Hepatocyte (in vitro differentiated cells): Measurements from ENCODE around the gene ETV6. TPM values are rescaled to one million over a fixed set of nuclear protein-coding genes. Genes with fewer than 3 reads are reported as not detected.
A peak's percentile ranks its signal among the peaks of the same experiment; 100 is the strongest.

Experiments used
- DNase-seq: peaks from one replicate; pipeline ENCODE4 v3.0.0-alpha.2; 2016; ENCODE audit warnings: low spot score
- H2AFZ ChIP-seq: fragments of 200-600 bp; sonication (generic); 2 replicates; pipeline ENCODE4 v1.6.0; 2016; ENCODE audit warnings: antibody characterized with exemption, mild to moderate bottlenecking
- H3K27ac ChIP-seq: fragments of 200-600 bp; sonication (generic); 2 replicates; pipeline ENCODE4 v1.5.1; 2016; ENCODE audit warnings: mild to moderate bottlenecking
- H3K27me3 ChIP-seq: fragments of 200-600 bp; sonication (generic); 2 replicates; pipeline ENCODE4 v1.6.1; 2016
- H3K36me3 ChIP-seq: fragments of 200-600 bp; sonication (generic); replicated peaks from 2 replicates; pipeline ENCODE4 v1.5.1; 2016; ENCODE audit warnings: low read depth; ENCODE audit not compliant: insufficient read depth
- H3K4me1 ChIP-seq: fragments of 200-600 bp; sonication (generic); 2 replicates; pipeline ENCODE4 v1.5.1; 2016; ENCODE audit warnings: mild to moderate bottlenecking, moderate library complexity; ENCODE audit not compliant: insufficient read depth
- H3K4me2 ChIP-seq: fragments of 200-600 bp; sonication (generic); 2 replicates; pipeline ENCODE4 v1.6.0; 2016
- H3K4me3 ChIP-seq: fragments of 200-600 bp; sonication (generic); 2 replicates; pipeline ENCODE4 v1.5.1; 2016; ENCODE audit warnings: mild to moderate bottlenecking
- H3K79me2 ChIP-seq: fragments of 200-600 bp; sonication (generic); 2 replicates; pipeline ENCODE4 v1.6.0; 2017; ENCODE audit warnings: mild to moderate bottlenecking
- H3K9me2 ChIP-seq: fragments of 200-600 bp; sonication (generic); replicated peaks from 2 replicates; pipeline ENCODE4 v1.6.0; 2017; ENCODE audit warnings: mild to moderate bottlenecking; ENCODE audit not compliant: insufficient read depth
- H3K9me3 ChIP-seq: fragments of 200-600 bp; sonication (generic); 2 replicates; pipeline ENCODE4 v1.5.1; 2016; ENCODE audit warnings: low read depth, mild to moderate bottlenecking
- H4K20me1 ChIP-seq: fragments of 200-600 bp; sonication (generic); 2 replicates; pipeline ENCODE4 v1.6.0; 2016; ENCODE audit warnings: mild to moderate bottlenecking; ENCODE audit not compliant: insufficient read depth, poor library complexity, severe bottlenecking
- EZH2 ChIP-seq: fragments of 200-600 bp; sonication (generic); IDR thresholded peaks from 2 replicates; pipeline ENCODE4 v1.6.1; 2016; ENCODE audit warnings: antibody characterized with exemption, mild to moderate bottlenecking, borderline replicate concordance
- EZH2phosphoT487 ChIP-seq: fragments of 200-600 bp; sonication (generic); IDR thresholded peaks from one replicate; pipeline ENCODE4 v1.6.1; 2018; ENCODE audit warnings: antibody characterized with exemption, mild to moderate bottlenecking, low read depth, moderate library complexity; ENCODE audit not compliant: unreplicated experiment, severe bottlenecking
- WGBS: methylation state at CpG from one replicate; pipeline ENCODE4 v1.1.6; 2016; ENCODE audit warnings: low lambda C conversion rate; ENCODE audit errors: missing lambda C conversion rate; 5-methylcytosine and 5-hydroxymethylcytosine counted together
- polyA plus RNA-seq: library from polyadenylated mRNA; unstranded; fragments of >200 nt; fragmentation: Nextera tagmentation; extraction: Ambion mirVana; gene quantifications from 2 replicates; pipeline ENCODE4 v1.2.1, GENCODE V29; 2016
- total RNA-seq: library from RNA; depleted of rRNA; stranded (reverse); fragments of >200 nt; gene quantifications from 2 replicates; pipeline ENCODE4 v1.2.3, GENCODE V29; 2014
- TF ChIP-seq, protein P1 (sequence below): fragments of 200-600 bp; sonication (generic); IDR thresholded peaks from 2 replicates; pipeline ENCODE4 v1.5.1; 2016; ENCODE audit warnings: antibody characterized with exemption, mild to moderate bottlenecking; ENCODE audit not compliant: poor library complexity

Gene ETV6
- total and polyA plus RNA-seq, 2 experiments from 2014 or later: 8.0 to 9.7 TPM

DNA sequence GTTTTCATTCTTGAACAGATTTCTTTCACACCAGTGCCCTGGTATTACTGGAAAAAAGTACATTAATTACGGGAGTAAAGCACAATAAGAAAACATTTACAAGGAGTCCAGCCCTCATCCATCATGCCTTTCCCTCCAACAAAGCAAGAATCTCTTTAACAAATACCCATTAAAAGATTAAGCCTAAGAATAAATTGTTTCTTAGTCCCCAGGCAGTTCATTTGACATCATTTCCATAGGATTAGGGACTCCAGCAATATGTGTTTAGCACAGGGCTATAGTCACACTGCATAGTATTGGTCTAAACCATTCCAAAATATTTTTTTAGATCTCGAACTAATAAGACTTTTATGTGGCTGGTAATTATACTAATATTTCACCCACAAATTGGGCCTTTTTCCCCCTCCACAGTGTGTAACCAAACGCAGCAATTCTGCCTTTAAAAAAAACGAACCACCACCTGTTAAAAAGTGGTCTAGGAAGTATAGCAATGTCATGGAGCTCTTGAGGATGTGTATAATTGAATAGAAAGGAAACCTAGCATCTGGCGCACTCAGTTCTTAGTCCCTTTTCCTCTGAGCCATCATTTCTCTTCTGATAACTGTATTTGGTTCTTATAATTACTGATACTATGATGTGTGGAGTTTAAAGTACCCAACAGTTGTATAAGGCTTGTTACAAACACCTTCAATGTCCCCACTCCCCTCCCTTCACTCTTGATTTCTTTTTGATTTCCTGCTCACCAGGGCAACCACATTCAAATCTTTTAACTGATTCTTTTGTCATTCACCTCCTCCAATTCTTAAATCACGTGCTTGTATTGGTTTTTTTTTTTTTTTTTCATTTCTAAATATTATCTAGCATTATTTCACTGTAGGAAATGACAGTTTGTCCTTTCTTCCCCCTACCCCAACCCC lies 138.7 kb downstream of the ETV6 start:
- H3K27me3 ChIP-seq: no peaks in the 10 kb centered on the region
- H3K9me2 ChIP-seq: no peaks in the 10 kb centered on the region
- H3K9me3 ChIP-seq: no peaks in the 10 kb centered on the region
- H3K4me1 ChIP-seq: no peaks in the 10 kb centered on the region
- H2AFZ ChIP-seq: no peak overlapping the region
- no peaks in the 10 kb centered on the region for H3K36me3 ChIP-seq
- WGBS: 82% methylated on average over 6 of the region's 6 CpGs
- TF ChIP-seq, protein P1, sequence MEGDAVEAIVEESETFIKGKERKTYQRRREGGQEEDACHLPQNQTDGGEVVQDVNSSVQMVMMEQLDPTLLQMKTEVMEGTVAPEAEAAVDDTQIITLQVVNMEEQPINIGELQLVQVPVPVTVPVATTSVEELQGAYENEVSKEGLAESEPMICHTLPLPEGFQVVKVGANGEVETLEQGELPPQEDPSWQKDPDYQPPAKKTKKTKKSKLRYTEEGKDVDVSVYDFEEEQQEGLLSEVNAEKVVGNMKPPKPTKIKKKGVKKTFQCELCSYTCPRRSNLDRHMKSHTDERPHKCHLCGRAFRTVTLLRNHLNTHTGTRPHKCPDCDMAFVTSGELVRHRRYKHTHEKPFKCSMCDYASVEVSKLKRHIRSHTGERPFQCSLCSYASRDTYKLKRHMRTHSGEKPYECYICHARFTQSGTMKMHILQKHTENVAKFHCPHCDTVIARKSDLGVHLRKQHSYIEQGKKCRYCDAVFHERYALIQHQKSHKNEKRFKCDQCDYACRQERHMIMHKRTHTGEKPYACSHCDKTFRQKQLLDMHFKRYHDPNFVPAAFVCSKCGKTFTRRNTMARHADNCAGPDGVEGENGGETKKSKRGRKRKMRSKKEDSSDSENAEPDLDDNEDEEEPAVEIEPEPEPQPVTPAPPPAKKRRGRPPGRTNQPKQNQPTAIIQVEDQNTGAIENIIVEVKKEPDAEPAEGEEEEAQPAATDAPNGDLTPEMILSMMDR: no peak
- TF ChIP-seq EZH2phosphoT487 (no peak), EZH2 (no peak)
- H3K4me3 ChIP-seq: no peak overlapping the region
- H4K20me1 ChIP-seq: no peaks in the 10 kb centered on the region
- no peak for DNase-seq
- no peak overlapping the region for H3K27ac ChIP-seq
- no peak overlapping the region for H3K4me2 ChIP-seq
- H3K79me2 ChIP-seq: peaks cover 12% of the 10 kb centered on the region

GRCh38 chr12:11793921-11794710 lies 144.6 kb downstream of the ETV6 start:
- no peak for DNase-seq
- no peaks in the 10 kb centered on the region for H3K9me2 ChIP-seq
- H3K9me3 ChIP-seq: no peaks in the 10 kb centered on the region
- H3K36me3 ChIP-seq: no peaks in the 10 kb centered on the region
- no peaks in the 10 kb centered on the region for H4K20me1 ChIP-seq
- H3K4me3 ChIP-seq: no peak overlapping the region
- H2AFZ ChIP-seq: no peak overlapping the region
- peaks cover 19% of the 10 kb centered on the region for H3K4me1 ChIP-seq
- whole genome bisulfite sequencing: 66% methylated on average over 14 of the region's 14 CpGs
- peaks cover 14% of the 10 kb centered on the region for H3K79me2 ChIP-seq
- H3K27ac ChIP-seq: peak overlapping the region; percentile 39
- peak overlapping the region; percentile 9 for H3K4me2 ChIP-seq
- TF ChIP-seq, protein P1: no peak
- TF ChIP-seq EZH2phosphoT487 (no peak), EZH2 (no peak)
- H3K27me3 ChIP-seq: no peaks in the 10 kb centered on the region

- Histone ChIP-seq H2AFZ (no peak overlapping the region), H3K79me2 (peaks cover 14% of the 10 kb centered on the region), H3K36me3 (no peaks in the 10 kb centered on the region), H3K27ac (peak overlapping the region; percentile 15), H3K9me3 (no peaks in the 10 kb centered on the region), H3K4me1 (peaks cover 19% of the 10 kb centered on the region), H3K4me2 (no peak overlapping the region), H3K4me3 (no peak overlapping the region), H4K20me1 (no peaks in the 10 kb centered on the region), H3K9me2 (no peaks in the 10 kb centered on the region), H3K27me3 (no peaks in the 10 kb centered on the region)
- 73% methylated on average over 4 of the region's 4 CpGs for WGBS
- no peak for DNase-seq
- no peak for TF ChIP-seq EZH2phosphoT487
- TF ChIP-seq EZH2: no peak
- TF ChIP-seq, protein P1: no peak
Observed at GRCh38 chr12:11794751-11795150, 145.3 kb downstream of the ETV6 start.
